A673 (cell line): ENCODE measurements around the gene SGO2. TPM values are rescaled to one million over a fixed set of nuclear protein-coding genes. Genes with fewer than 3 reads are reported as not detected.

ENCODE experiments used
- BruUV-seq: library from RNA; stranded (reverse); fragments of 400-500 nt; replicated peaks from 2 replicates; lab custom pipeline; 2021; lab: Mats Ljungman, UMichigan
- CTCF ChIA-PET: fragments of 300-600 bp; sonication (Branson Sonifier 250); formaldehyde crosslinking; loops from one replicate; lab custom pipeline; 2022; ENCODE audit warnings: antibody characterized with exemption; lab: Charles Lee
- POLR2A ChIA-PET: fragments of 300-600 bp; sonication (Branson Sonifier 250); formaldehyde crosslinking; loops from one replicate; lab custom pipeline; 2022; ENCODE audit warnings: antibody characterized with exemption; ENCODE audit not compliant: low non-redundant PET; lab: Charles Lee
- DNase-seq: peaks from one replicate; pipeline ENCODE4 v3.0.0-alpha.2; 2015; ENCODE audit warnings: low spot score
- H3K27ac ChIP-seq: fragments of 200-600 bp; sonication (generic); 2 replicates; pipeline ENCODE4 v1.5.1; 2016; ENCODE audit warnings: mixed run types, low read depth, mild to moderate bottlenecking, mixed read lengths, antibody characterized with exemption, low read length; ENCODE audit not compliant: poor library complexity, severe bottlenecking
- H3K27me3 ChIP-seq: fragments of 200-600 bp; sonication (generic); replicated peaks from 2 replicates; pipeline ENCODE4 v1.6.1; 2017; ENCODE audit warnings: mixed run types, low read depth, mild to moderate bottlenecking, mixed read lengths, antibody characterized with exemption, low read length; ENCODE audit not compliant: insufficient read depth, poor library complexity
- H3K36me3 ChIP-seq: fragments of 200-600 bp; sonication (generic); 2 replicates; pipeline ENCODE4 v1.6.1; 2016; ENCODE audit warnings: mixed run types, mild to moderate bottlenecking, mixed read lengths, antibody characterized with exemption, low read length; ENCODE audit not compliant: insufficient read depth, poor library complexity, severe bottlenecking
- H3K4me1 ChIP-seq: fragments of 200-600 bp; sonication (generic); 2 replicates; pipeline ENCODE4 v1.6.1; 2017; ENCODE audit warnings: mixed run types, mild to moderate bottlenecking, mixed read lengths, antibody characterized with exemption, low read length; ENCODE audit not compliant: insufficient read depth, poor library complexity, severe bottlenecking
- H3K4me3 ChIP-seq: fragments of 200-600 bp; sonication (generic); 2 replicates; pipeline ENCODE4 v1.5.1; 2016; ENCODE audit warnings: low read depth, mixed run types, mild to moderate bottlenecking, mixed read lengths, low read length; ENCODE audit not compliant: poor library complexity, severe bottlenecking
- H3K9me3 ChIP-seq: fragments of 200-600 bp; sonication (generic); 2 replicates; pipeline ENCODE4 v1.6.1; 2016; ENCODE audit warnings: mixed run types, low read depth, mild to moderate bottlenecking, mixed read lengths, antibody characterized with exemption, low read length; ENCODE audit not compliant: poor library complexity, severe bottlenecking
- CTCF ChIP-seq: fragments of 300-800, 200-600 bp; sonication (generic); conservative IDR thresholded peaks from 2 replicates; pipeline ENCODE4 v1.5.1; 2017; ENCODE audit warnings: low read depth, mild to moderate bottlenecking, antibody characterized with exemption, low read length, moderate library complexity, mixed read lengths
- EZH2 ChIP-seq: fragments of 200-600 bp; sonication (generic); IDR thresholded peaks from 2 replicates; pipeline ENCODE4 v1.6.1; 2017; ENCODE audit warnings: borderline replicate concordance, low read depth, mild to moderate bottlenecking, mixed read lengths, antibody characterized with exemption, low read length; ENCODE audit not compliant: poor library complexity, severe bottlenecking
- intact Hi-C: fragments of 100-400 bp; cut with micrococcal nuclease; formaldehyde crosslinking; loops from one replicate; pipeline ENCODE4 v1.10.0; 2022; ENCODE audit not compliant: unreplicated experiment
- total RNA-seq: library from RNA; stranded (reverse); gene quantifications from 2 replicates; pipeline ENCODE4 v1.2.3, GENCODE V29; 2021

SGO2 gene
- total RNA-seq, 1 experiment from 2014 or later: 37.3 TPM

GRCh38 chr2:200590090-200590489 lies 64.1 kb downstream of the SGO2 start:
- Histone ChIP-seq H3K9me3 (no peaks in the 10 kb centered on the region), H3K4me3 (no peak overlapping the region), H3K27me3 (peaks cover 5% of the 10 kb centered on the region), H3K4me1 (no peaks in the 10 kb centered on the region), H3K36me3 (no peaks in the 10 kb centered on the region), H3K27ac (no peak overlapping the region)
- no TSS peak for BruUV-seq
- POLR2A ChIA-PET: no interaction called here
- DNase-seq: no peak
- TF ChIP-seq CTCF: no peak
- TF ChIP-seq EZH2: no peak
- intact Hi-C loops: no loop called here
- CTCF ChIA-PET: no interaction called here

DNA sequence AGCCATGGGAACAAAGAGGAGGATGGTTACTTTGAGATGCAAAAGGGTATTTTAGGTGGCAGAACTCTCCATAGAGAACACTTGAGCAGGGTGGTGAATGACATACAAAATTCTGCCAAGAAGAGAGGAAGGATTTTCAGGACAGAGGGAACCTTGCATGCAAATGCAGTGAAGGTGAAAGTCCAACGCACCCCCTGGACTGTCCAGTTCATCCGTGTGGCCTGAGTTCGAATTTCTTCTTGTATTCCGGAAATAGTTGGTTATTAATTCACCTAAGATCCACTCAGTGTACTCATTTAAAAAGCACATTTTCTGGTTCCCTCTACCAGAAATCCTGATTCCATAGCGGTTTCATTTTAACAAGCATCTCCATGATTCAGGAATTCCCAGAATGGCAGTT lies 65.3 kb downstream of the SGO2 start:
- no peak for DNase-seq
- H3K4me1 ChIP-seq: no peaks in the 10 kb centered on the region
- ChIA-PET POLR2A (no interaction called here), CTCF (no interaction called here)
- TF ChIP-seq CTCF: no peak
- TF ChIP-seq EZH2: no peak
- H3K27me3 ChIP-seq: peaks cover 5% of the 10 kb centered on the region
- intact Hi-C loops: no loop called here
- H3K36me3 ChIP-seq: no peaks in the 10 kb centered on the region
- H3K9me3 ChIP-seq: no peaks in the 10 kb centered on the region
- H3K27ac ChIP-seq: no peak overlapping the region
- no TSS peak for BruUV-seq
- no peak overlapping the region for H3K4me3 ChIP-seq

DNA sequence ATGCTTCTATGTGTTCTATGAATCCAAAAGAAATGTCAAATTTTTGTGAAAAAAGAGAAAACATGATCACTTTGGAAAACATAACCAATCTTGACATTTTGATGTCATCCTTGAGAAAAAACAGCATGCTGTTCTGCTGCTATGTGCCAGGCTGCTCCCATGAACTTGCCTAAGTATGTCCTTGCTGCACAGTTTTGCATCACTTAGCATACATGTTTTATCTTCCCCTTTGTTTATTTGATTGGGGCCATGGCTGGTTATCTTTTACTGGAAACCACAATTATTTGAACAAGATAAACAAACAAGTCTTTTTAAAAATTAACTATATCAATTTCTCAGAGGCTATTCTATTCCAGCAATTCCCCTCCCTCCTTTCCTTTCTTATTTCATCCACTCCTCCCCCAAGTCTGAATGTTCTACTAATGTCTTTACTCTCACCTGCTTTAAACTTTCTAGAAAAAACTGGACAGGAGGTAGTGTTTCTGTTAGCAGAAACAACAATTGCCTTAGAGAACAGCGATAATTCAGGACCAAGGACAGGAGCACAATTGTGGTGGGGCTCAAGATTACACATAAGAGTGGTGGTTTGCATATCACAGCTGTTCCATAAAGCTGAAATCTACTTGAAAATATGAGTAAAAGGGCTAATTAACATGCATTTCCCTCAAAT lies 66.5 kb downstream of the SGO2 start:
- CTCF ChIA-PET: no interaction called here
- TF ChIP-seq CTCF: no peak
- TF ChIP-seq EZH2: no peak
- DNase-seq: no peak
- Histone ChIP-seq H3K9me3 (no peaks in the 10 kb centered on the region), H3K4me3 (no peak overlapping the region), H3K4me1 (no peaks in the 10 kb centered on the region), H3K27me3 (peaks cover 5% of the 10 kb centered on the region), H3K27ac (no peak overlapping the region), H3K36me3 (no peaks in the 10 kb centered on the region)
- POLR2A ChIA-PET: no interaction called here
- intact Hi-C loops: no loop called here
- BruUV-seq: no TSS peak
